ENCODE results near the gene SLC35F6.
"Not testable (repeated sequence)": the region's sequence is repeated elsewhere in the genome, so short reads cannot be mapped to it uniquely, and the experiment has no call there.

Gene SLC35F6

GRCh38 chr2:26745609-26746327, 18.3 kb upstream of the SLC35F6 start:
- no peak overlapping the region for H3K23ac ChIP-seq (ENCODE audit: low read depth, low read length, poor library complexity)
- no peak overlapping the region for H2BK120ac ChIP-seq (ENCODE audit: low read depth, low read length)
- no peak overlapping the region for H3K27ac ChIP-seq (replicated peaks; ENCODE audit: low read length)
- no peaks in the 10 kb centered on the region for H3K27me3 ChIP-seq (ENCODE audit: control insufficient read depth in 3 of 3, insufficient read depth in 3 of 3, low read depth in 1 of 3, low read length in 3 of 3)
- H2BK12ac ChIP-seq (ENCODE audit: low read length): no peak overlapping the region
- DNase-seq (ENCODE audit: low spot score): peak; percentile 82
- H2BK15ac ChIP-seq (ENCODE audit: low read length): no peak overlapping the region
- no peaks in the 10 kb centered on the region for H3K79me1 ChIP-seq (ENCODE audit: low read depth, low read length)
- no CpG with 5 or more reads among the region's 9 CpGs for WGBS, 2 donors (ENCODE audit: extremely low coverage in 2 of 2, insufficient read length in 2 of 2, insufficient replicate concordance in 1 of 2)
- H3K4me1 ChIP-seq (ENCODE audit: control insufficient read depth in 2 of 2, insufficient read depth in 1 of 2, low read depth in 1 of 2, low read length in 2 of 2): peaks cover 2 to 11% of the 10 kb centered on the region in 2 donors
- H3K4me3 ChIP-seq (ENCODE audit: low read length in 2 of 2): no peak overlapping the region
- no peak overlapping the region for H2AK5ac ChIP-seq (ENCODE audit: low read depth, low read length)
- H4K8ac ChIP-seq (ENCODE audit: low read depth, low read length): no peak overlapping the region
- no peaks in the 10 kb centered on the region for H3K36me3 ChIP-seq (replicated peaks in 1 of 2; ENCODE audit: control insufficient read depth in 2 of 2, insufficient read depth in 2 of 2, low read length in 2 of 2)
- no peak overlapping the region for H3K9ac ChIP-seq (ENCODE audit: low read depth, low read length, poor library complexity)
- peak overlapping the region; percentile 37 for H2AFZ ChIP-seq (ENCODE audit: low read length)
- no peak overlapping the region for H3K4me2 ChIP-seq (ENCODE audit: insufficient read depth, low read length, poor library complexity, severe bottlenecking)
- no peaks in the 10 kb centered on the region for H3K9me3 ChIP-seq (replicated peaks in 1 of 2; ENCODE audit: control insufficient read depth in 2 of 2, insufficient read depth in 1 of 2, low read depth in 1 of 2, low read length in 2 of 2)
- H4K91ac ChIP-seq (ENCODE audit: low read depth, low read length, poor library complexity): no peak overlapping the region
- no peak overlapping the region for H2BK5ac ChIP-seq (ENCODE audit: low read length)
- no peak overlapping the region for H3K18ac ChIP-seq (ENCODE audit: low read length)
- H3K4ac ChIP-seq (ENCODE audit: low read length): no peak overlapping the region
- H3K14ac ChIP-seq (ENCODE audit: low read length): no peak overlapping the region

GRCh38 chr2:26746934-26747333, 17.1 kb upstream of the SLC35F6 start:
- WGBS, 2 donors (ENCODE audit: extremely low coverage in 2 of 2, insufficient read length in 2 of 2, insufficient replicate concordance in 1 of 2): no CpG with 5 or more reads among the region's 3 CpGs
- Histone ChIP-seq H4K8ac (ENCODE audit: low read depth, low read length) (no peak overlapping the region), H3K4me2 (ENCODE audit: insufficient read depth, low read length, poor library complexity, severe bottlenecking) (no peak overlapping the region), H3K4ac (ENCODE audit: low read length) (no peak overlapping the region), H2BK120ac (ENCODE audit: low read depth, low read length) (no peak overlapping the region), H3K14ac (ENCODE audit: low read length) (no peak overlapping the region), H3K9me3 (replicated peaks in 1 of 2; ENCODE audit: control insufficient read depth in 2 of 2, insufficient read depth in 1 of 2, low read depth in 1 of 2, low read length in 2 of 2) (peaks cover 4 to 9% of the 10 kb centered on the region in 2 donors), H3K18ac (ENCODE audit: low read length) (no peak overlapping the region), H3K79me1 (ENCODE audit: low read depth, low read length) (no peaks in the 10 kb centered on the region), H3K23ac (ENCODE audit: low read depth, low read length, poor library complexity) (no peak overlapping the region), H2BK12ac (ENCODE audit: low read length) (no peak overlapping the region), H2AK5ac (ENCODE audit: low read depth, low read length) (no peak overlapping the region), H3K4me3 (ENCODE audit: low read length in 2 of 2) (no peak overlapping the region), H3K27me3 (ENCODE audit: control insufficient read depth in 3 of 3, insufficient read depth in 3 of 3, low read depth in 1 of 3, low read length in 3 of 3) (no peaks in the 10 kb centered on the region), H2BK15ac (ENCODE audit: low read length) (no peak overlapping the region), H3K27ac (replicated peaks; ENCODE audit: low read length) (no peak overlapping the region), H3K9ac (ENCODE audit: low read depth, low read length, poor library complexity) (no peak overlapping the region), H2AFZ (ENCODE audit: low read length) (no peak overlapping the region), H2BK5ac (ENCODE audit: low read length) (no peak overlapping the region), H3K4me1 (ENCODE audit: control insufficient read depth in 2 of 2, insufficient read depth in 1 of 2, low read depth in 1 of 2, low read length in 2 of 2) (peaks cover 0 to 9% of the 10 kb centered on the region in 2 donors), H3K36me3 (replicated peaks in 1 of 2; ENCODE audit: control insufficient read depth in 2 of 2, insufficient read depth in 2 of 2, low read length in 2 of 2) (peaks cover 0 to 7% of the 10 kb centered on the region in 2 donors), H4K91ac (ENCODE audit: low read depth, low read length, poor library complexity) (no peak overlapping the region)
- DNase-seq (ENCODE audit: low spot score): no peak

- DNase-seq (ENCODE audit: low spot score); H3K36me3 ChIP-seq (replicated peaks in 1 of 2; ENCODE audit: control insufficient read depth in 2 of 2, insufficient read depth in 2 of 2, low read length in 2 of 2); H3K18ac ChIP-seq (ENCODE audit: low read length); H2BK5ac ChIP-seq (ENCODE audit: low read length); H3K79me1 ChIP-seq (ENCODE audit: low read depth, low read length); H4K8ac ChIP-seq (ENCODE audit: low read depth, low read length); H3K9me3 ChIP-seq (replicated peaks in 1 of 2; ENCODE audit: control insufficient read depth in 2 of 2, insufficient read depth in 1 of 2, low read depth in 1 of 2, low read length in 2 of 2); H3K9ac ChIP-seq (ENCODE audit: low read depth, low read length, poor library complexity); H2AK5ac ChIP-seq (ENCODE audit: low read depth, low read length); H2BK12ac ChIP-seq (ENCODE audit: low read length); H3K4ac ChIP-seq (ENCODE audit: low read length); H4K91ac ChIP-seq (ENCODE audit: low read depth, low read length, poor library complexity); H3K27me3 ChIP-seq (ENCODE audit: control insufficient read depth in 3 of 3, insufficient read depth in 3 of 3, low read depth in 1 of 3, low read length in 3 of 3); H3K14ac ChIP-seq (ENCODE audit: low read length); H3K23ac ChIP-seq (ENCODE audit: low read depth, low read length, poor library complexity); H2BK120ac ChIP-seq (ENCODE audit: low read depth, low read length); H2BK15ac ChIP-seq (ENCODE audit: low read length): not testable (repeated sequence)
- H3K4me3 ChIP-seq (ENCODE audit: low read length in 2 of 2): peak overlapping the region in 1 of 2 donors; percentile 45
- peak overlapping the region; percentile 37 for H3K4me2 ChIP-seq (ENCODE audit: insufficient read depth, low read length, poor library complexity, severe bottlenecking)
- peaks cover 4 to 23% of the 10 kb centered on the region in 2 donors for H3K4me1 ChIP-seq (ENCODE audit: control insufficient read depth in 2 of 2, insufficient read depth in 1 of 2, low read depth in 1 of 2, low read length in 2 of 2)
- WGBS, 2 donors (ENCODE audit: extremely low coverage in 2 of 2, insufficient read length in 2 of 2, insufficient replicate concordance in 1 of 2): no CpG with 5 or more reads among the region's 8 CpGs
- H3K27ac ChIP-seq (replicated peaks; ENCODE audit: low read length): peak overlapping the region; percentile 61
- peak overlapping the region; percentile 62 for H2AFZ ChIP-seq (ENCODE audit: low read length)
Measured at GRCh38 chr2:26749787-26750420, 14.2 kb upstream of the SLC35F6 start.

GRCh38 chr2:26750467-26750866, 13.6 kb upstream of the SLC35F6 start:
- H3K27me3 ChIP-seq (ENCODE audit: control insufficient read depth in 3 of 3, insufficient read depth in 3 of 3, low read depth in 1 of 3, low read length in 3 of 3); H3K9ac ChIP-seq (ENCODE audit: low read depth, low read length, poor library complexity); H4K91ac ChIP-seq (ENCODE audit: low read depth, low read length, poor library complexity); H3K36me3 ChIP-seq (replicated peaks in 1 of 2; ENCODE audit: control insufficient read depth in 2 of 2, insufficient read depth in 2 of 2, low read length in 2 of 2); H2BK12ac ChIP-seq (ENCODE audit: low read length); H4K8ac ChIP-seq (ENCODE audit: low read depth, low read length); H3K18ac ChIP-seq (ENCODE audit: low read length); H3K4ac ChIP-seq (ENCODE audit: low read length); H3K23ac ChIP-seq (ENCODE audit: low read depth, low read length, poor library complexity); H2BK120ac ChIP-seq (ENCODE audit: low read depth, low read length); H3K27ac ChIP-seq (replicated peaks; ENCODE audit: low read length); H2AK5ac ChIP-seq (ENCODE audit: low read depth, low read length); H3K14ac ChIP-seq (ENCODE audit: low read length); H3K9me3 ChIP-seq (replicated peaks in 1 of 2; ENCODE audit: control insufficient read depth in 2 of 2, insufficient read depth in 1 of 2, low read depth in 1 of 2, low read length in 2 of 2); H2BK5ac ChIP-seq (ENCODE audit: low read length); H2BK15ac ChIP-seq (ENCODE audit: low read length); DNase-seq (ENCODE audit: low spot score); H3K79me1 ChIP-seq (ENCODE audit: low read depth, low read length): not testable (repeated sequence)
- peak overlapping the region in 1 of 2 donors; percentile 45 for H3K4me3 ChIP-seq (ENCODE audit: low read length in 2 of 2)
- peak overlapping the region; percentile 14 for H3K4me2 ChIP-seq (ENCODE audit: insufficient read depth, low read length, poor library complexity, severe bottlenecking)
- WGBS, 2 donors (ENCODE audit: extremely low coverage in 2 of 2, insufficient read length in 2 of 2, insufficient replicate concordance in 1 of 2): no CpG with 5 or more reads among the region's 11 CpGs
- H3K4me1 ChIP-seq (ENCODE audit: control insufficient read depth in 2 of 2, insufficient read depth in 1 of 2, low read depth in 1 of 2, low read length in 2 of 2): peaks cover 8 to 28% of the 10 kb centered on the region in 2 donors
- H2AFZ ChIP-seq (ENCODE audit: low read length): peak overlapping the region; percentile 6
